Tibial nerve (tissue), 4 donors: ENCODE data around the gene NEUROD2.

Experiments
- CTCF ChIP-seq, 5 experiments: fragments of 200-600 bp in 3 of 5; fragments of 450-650 bp in 2 of 5; sonication (generic) in 3 of 5; IDR thresholded peaks; one replicate each; pipeline ENCODE4 v1.5.1; 2016 to 2019; ENCODE audit warnings: antibody characterized with exemption in 5 of 5, mild to moderate bottlenecking in 3 of 5, moderate library complexity in 2 of 5
- EP300 ChIP-seq, 2 donors: sonication (generic); formaldehyde crosslinking; IDR thresholded peaks; one replicate each; pipeline ENCODE4 v1.6.1; 2017; ENCODE audit warnings: antibody characterized with exemption in 2 of 2, mild to moderate bottlenecking in 1 of 2
- POLR2A ChIP-seq, 2 donors: fragments of 450-650 bp; IDR thresholded peaks; one replicate each; pipeline ENCODE4 v1.6.1; 2017; ENCODE audit warnings: antibody characterized with exemption in 2 of 2, mild to moderate bottlenecking in 2 of 2, moderate library complexity in 2 of 2

- TF ChIP-seq CTCF (IDR thresholded peaks at IDR 0.05) (no peak), POLR2A (IDR thresholded peaks at IDR 0.05) (no peak), EP300 (IDR thresholded peaks at IDR 0.05) (no peak)
Observed at GRCh38 chr17:39555368-39555767, 52.4 kb downstream of the NEUROD2 start.
